ENCODE measurements around the gene PSD2.

Gene PSD2

DNA sequence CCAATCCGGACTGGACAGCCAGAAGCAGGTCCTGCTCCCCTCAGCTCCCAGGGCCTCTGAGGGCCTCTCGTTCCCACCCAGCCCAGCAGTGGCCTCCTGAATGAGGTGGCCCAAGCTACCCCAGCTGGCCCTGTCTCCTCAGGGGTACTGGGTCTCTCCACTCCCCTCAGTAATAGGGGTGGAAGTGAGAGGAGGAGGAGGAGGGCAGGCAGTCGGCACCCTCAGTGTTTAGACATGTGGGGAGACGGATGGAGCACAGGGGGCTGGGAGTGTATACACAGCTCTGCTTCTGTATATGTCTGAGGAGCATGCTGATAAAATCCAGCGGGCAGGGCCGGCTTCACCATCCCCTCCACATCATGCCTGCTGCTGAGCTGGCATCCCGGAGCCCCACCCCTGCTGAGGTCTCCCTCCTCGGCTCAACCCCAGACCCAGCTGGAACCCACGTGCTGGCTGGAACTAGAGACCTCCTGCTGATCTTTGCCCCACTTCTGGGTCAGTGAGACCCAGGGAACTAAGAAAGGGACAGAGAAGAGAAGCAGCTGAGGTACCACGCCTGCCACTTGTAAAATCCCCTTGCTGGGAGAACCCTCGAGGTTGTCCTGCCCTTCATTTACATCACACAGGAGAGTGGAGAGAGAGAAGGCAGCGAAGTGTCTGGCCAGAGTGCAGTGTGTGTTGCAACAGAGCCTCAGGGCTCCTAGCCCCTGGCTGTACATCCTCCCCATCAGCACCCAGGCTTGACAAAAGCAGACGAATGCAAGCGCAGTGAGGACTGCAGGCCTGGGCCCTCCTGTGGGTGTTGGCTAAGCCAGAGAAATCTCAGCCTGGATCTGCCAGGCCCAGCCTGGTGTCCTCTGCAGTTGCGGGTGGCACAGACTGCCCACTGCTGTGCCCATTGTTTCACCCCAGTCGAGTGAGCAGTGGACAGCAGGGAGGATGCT, 77.5 kb downstream of the PSD2 start:
- no peak for DNase-seq (ENCODE audit: low read depth in 3 of 3)

DNA sequence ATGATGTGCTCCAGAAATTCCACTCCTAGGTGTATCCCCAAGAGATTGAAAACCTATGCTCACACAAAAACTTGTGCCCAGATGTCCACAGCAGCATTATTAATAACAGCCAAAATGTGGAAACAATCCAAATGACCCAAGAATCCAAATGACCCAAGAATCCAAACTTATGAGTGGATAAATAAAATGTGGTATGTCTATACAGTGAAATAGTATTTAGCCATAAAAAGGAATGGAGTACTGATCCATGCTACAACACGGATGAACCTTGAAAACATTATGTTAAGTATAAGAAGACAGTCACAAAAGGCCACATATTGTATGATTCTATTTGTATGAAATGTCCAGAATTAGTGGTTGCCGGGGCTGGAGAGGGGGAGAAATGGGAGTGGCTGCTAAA, 80.3 kb downstream of the PSD2 start:
- DNase-seq (ENCODE audit: low read depth in 3 of 3): no peak

DNA sequence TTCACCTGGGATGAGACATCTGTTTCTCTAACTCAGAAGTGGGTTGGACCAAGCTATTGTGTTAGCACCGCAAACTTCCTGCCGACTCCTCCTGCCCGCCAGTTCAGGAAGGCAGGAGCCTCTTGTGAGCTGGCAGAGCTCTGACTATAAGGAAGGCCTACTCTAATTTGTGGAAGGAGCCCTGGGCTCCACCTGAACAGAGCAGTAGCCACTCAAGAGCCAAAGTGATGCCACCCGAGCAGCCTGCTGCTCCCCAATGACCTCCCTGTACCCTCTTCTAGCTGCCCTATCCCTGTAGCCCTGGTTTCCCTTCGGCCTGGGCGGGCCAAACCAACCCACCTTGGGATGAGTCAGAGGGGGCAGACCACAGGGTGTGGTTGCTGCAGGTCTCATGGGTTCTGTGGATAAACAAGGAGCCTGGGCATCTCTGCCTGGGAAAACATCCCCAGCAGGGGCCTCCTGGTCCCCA, 81.6 kb downstream of the PSD2 start:
- DNase-seq (ENCODE audit: low read depth in 3 of 3): no peak

DNA sequence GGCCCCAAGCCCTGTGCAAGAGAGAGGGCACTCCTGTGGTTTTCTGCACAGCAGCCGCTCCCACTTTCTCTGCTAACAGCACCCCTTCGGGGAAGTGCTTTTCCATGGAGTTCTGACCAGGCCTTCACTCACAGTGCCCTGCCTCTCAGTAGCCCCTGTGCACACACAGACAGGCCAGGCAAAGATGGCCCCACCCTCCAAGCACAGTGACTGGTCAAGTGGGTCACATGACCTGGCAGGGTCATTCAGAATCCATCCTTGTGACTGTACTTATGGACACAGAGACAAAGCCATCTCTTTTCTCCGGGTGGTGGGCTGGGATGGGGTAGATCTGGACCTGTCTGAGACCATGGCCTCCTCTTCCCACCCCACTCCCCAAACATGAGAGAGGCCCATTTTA, 82.5 kb downstream of the PSD2 start:
- DNase-seq (ENCODE audit: low read depth in 3 of 3): no peak

DNA sequence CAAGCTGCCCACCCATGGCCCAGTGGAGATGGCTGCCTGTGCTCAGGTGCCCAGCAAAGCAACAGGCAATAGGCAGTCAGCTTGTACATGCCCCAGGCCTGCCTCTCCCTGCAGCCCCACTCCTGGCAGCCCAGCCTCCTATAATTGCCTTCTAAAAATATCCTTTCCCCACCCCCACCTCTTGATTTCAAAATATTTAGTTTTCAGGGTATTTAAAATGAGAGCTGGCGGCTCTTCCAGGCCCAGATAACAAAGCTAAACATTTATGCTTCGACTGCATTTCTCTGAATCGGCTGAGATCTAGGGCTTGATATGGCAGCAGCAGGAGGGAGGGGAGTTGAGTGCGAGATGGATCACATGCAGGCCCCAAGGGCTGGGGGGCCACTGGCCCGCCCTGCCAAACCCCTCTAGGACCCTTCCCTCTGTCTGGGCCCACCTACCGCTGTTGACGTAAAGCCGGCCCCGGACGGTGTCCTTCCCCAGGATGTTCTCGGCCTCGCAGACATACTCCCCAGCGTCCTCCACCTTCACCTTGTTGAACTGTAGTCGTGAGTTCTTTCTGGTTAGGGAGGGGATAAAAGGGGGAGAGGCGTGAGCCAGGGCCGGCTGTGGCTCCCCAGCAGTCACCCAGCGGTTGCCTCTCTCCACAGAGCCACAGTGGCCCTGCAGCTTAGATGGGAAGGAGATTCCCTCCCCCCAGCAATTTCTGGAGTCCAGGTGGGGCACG, 85.0 kb downstream of the PSD2 start:
- DNase-seq (ENCODE audit: low read depth in 3 of 3): no peak

DNA sequence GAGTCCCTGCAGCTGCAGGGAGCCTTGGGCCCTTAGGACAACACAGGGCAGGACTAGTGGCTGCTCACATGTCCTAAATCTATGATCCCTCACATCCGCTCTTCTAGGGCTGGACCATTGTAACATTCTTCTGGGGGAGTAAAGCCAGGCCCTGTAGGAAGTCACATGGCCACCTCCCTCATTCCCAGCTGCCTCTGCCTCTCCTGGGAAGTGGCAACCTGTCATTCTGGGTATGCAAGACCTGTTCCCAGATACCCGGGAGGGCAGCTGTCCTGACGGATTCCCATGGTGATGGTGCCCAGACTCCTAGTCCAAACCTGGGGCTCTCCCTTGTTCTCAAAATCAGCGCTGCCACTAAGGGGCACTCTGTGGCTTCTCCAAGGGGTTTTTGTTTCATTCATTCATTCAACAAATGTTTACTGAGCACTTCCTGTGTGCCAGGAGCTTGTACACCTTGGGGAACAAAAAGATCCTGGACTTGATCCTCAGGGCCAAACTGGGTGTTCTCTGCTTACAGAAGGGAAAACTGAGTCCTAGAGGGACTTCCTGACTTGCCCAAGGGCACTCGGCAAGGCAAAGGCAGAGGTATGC, 85.6 kb downstream of the PSD2 start:
- no peak for DNase-seq (ENCODE audit: low read depth in 3 of 3)

DNA sequence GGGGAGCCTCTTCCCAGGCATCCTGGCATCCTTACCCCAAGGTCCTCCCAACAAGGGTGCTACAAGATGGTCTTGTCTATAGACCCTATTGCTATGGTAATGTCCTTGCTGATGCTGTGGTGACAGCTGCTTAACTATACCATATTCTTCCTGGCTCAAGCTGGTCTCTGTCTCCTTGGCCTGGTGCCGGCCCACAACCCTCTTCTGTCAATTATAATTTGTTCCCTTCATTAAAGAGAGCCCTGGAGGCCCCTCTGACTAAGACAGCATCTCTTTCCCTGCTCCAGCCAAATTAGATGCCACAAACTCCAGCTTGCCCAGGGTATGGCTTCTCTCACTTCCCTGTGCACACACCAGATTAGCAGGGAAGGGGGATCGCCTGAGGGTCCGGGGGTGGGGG, 86.7 kb downstream of the PSD2 start:
- DNase-seq (ENCODE audit: low read depth in 3 of 3): no peak

DNA sequence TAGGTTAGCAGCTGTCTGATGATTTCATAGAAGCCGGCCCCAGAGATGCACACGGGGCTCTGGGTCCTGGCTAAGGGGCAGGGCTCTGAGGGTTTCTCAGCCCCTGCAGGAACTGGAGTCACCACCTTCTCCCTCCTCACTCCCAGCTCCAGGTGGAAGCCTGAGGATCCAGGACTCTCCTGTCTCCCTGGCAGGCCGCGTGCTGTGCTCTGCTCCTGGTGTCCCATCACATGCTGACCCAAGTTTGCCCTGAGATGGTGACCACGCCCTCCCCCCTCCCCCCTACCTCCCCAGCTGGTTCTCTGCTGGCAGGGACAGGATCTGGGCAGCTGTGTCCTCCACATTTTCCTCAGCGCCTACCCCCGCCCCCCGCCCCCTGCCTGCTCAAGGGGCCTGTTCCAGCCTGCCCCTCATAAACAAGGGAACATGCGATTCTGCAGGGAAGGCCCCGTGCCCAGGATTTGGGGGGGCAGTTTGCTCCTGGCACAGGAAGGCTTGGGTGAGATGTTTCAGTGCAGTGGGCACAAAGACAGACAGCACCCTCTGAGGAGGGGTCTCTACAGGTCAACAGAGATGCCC, 87.4 kb downstream of the PSD2 start:
- no peak for DNase-seq (ENCODE audit: low read depth in 3 of 3)

DNA sequence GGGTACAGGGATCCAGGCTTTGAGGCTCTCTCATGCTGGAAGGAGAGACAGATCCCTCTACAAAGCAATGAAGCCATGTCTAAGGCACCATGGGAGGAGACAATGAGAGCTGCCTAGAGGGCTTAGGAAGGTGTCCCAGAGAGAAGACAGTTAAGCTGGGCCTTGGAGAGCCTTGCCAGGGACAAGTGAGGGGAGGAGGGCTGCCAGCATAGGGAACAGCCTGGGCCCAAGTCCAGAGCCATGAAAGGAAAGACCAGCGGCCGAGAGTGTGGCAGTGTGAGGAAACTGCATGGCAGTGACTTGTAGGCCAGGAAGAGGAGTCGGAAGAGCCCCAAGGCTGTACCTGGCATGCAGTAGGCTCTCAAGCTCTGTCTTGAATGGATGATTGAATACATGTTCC, 88.5 kb downstream of the PSD2 start:
- DNase-seq (ENCODE audit: low read depth in 3 of 3): no peak

DNA sequence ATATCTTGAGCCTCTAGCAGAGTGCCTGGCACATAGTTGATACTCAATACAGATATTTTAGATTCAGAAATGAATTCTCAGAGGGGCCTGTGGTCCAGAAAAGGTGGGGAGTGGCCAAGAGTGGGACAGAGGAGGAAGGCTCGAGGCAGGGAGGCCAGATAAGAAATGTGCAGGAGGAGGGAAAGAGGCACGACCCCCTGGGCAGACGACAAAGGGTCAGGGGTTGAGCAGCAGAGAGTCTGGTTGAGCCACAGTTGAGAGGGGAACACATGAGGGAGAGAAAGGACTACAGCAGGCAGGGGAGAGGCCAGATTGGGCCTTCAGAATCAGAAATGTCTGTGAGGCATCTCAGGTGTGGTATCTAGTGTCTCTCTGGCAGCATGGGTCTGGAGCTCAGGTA, 89.1 kb downstream of the PSD2 start:
- DNase-seq (ENCODE audit: low read depth in 3 of 3): no peak

DNA sequence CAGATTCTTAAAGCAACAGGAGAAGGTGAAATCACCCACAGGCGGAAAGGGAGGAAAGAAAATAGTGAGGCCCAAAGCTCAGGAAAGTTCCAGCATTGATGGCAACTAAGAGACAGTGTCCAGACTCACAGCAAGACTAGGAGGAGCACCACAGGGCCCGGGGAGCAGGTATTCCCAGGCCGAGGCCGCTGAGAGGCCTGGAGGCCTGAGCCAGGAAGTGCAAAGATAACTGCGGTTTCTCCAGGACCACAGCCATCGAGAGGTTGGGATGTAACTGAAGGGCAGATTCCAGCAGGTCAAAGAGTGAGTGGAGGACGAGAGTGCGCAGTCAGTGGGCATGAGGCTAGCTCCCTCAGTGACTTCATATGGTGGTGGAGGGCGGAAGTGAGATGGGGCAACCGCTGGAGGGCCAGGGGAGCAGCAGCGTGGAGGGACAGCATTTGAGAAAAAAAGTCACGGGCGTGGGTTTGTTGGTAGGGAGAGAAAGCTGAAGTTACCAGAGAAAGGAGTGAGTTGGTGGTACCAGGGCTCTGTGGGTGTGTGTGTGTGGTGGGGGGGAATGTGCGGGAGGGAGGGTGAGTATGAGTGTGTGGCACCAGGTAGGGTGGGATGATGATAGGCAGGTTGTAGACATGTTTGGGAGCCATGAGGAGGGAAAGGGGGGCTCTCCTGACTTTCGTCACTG, 89.7 kb downstream of the PSD2 start:
- no peak for DNase-seq (ENCODE audit: low read depth in 3 of 3)

DNA sequence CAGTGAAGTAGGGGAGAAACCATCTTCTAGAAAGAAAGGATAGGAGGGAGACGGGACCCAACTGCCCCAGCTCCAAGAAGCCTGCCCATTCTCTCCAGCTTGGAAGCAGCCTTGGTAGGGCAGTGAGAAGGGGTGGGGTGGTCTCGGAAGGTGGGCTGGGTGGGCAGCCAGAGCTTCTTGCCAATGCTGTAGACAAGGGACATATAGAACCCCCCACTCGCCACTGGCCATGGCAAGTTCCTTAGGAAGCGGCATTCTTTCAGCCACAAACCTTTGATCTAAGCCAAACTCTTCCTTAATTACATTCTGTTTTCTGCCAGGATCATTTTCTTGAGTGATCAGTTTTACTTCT, 90.2 kb downstream of the PSD2 start:
- no peak for DNase-seq (ENCODE audit: low read depth in 3 of 3)

DNA sequence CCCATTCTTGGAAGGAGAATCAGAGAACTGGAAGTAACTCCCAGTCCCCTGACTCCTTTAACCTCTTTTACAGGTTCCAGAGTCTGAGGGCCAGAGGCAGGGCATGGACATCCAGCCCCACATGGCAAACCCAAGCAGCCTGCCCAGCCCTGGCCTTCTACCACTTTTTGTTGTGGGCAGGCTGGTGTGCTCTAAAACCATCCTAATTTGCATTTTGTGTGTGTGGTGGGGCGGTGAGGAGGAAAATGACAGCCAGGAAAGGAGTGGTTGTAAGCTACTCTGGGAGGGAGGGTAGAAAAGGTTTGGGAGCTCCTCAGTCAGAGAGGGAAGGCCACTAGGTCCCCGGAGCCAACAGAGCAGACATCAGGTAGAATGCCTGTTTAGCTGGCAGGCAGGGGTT, 90.6 kb downstream of the PSD2 start:
- DNase-seq (ENCODE audit: low read depth in 3 of 3): no peak

DNA sequence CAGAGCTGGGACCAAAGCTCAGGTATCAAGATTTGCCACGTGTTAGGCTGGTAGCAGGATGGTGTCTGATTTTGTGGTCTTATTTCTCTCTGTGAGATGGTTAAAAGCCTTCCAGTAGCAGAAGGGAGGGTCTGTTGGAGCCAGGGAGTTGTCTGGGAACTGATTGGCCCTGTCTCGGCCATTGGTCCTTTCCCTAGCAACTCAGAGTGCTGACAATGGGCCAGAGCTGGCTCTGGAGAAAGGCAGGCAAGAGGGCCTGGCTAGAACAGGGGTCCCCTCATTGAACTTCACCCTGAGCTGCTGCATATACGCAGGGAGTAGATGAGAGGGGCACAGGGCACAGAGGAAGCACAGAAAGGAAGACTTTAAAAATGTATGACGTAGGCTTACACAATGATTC, 92.8 kb downstream of the PSD2 start:
- no peak for DNase-seq (ENCODE audit: low read depth in 3 of 3)

DNA sequence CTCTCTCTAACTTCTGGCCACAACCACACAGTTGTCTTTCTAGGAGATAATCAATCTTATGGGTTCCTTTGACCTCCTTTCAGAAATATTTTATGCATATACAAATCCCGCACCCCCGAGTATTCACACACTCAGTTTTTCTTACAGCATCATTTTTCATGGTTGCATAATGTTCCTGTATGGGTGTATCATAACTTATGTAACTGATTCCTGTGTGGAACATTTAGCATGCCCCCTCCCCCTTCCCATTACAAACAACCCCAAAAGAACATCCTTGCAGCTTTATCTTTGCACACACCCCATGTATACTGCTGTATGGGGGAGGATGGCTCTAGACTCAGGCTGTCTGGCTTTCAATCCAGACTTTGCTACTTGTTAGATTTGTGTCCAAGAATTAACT, 93.8 kb downstream of the PSD2 start:
- DNase-seq (ENCODE audit: low read depth in 3 of 3): no peak

DNA sequence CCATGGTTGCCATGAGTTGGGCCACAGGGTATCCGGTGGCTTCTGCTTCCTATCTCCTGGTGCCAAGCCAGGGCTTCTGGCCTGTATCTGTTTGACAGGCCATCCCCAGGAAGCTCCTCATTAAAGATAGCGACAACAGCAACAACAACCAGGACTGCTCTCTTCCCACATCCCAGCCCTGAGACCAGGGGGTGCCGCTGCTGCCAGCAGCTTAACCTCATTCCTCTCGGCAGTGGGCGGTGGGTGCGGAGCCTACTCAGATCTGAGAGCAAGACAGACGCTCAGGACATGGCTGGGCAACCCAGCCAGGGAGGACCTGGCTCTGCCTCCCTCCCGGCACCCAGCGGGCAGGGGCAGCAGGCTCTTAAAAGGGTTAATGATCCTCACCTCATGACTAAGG, 98.3 kb downstream of the PSD2 start:
- no peak for DNase-seq (ENCODE audit: low read depth in 3 of 3)

Data from stimulated activated CD4-positive, alpha-beta T cell treated with anti-CD3 and anti-CD28 coated beads, TNF-alpha, amount 100 ng/mL, for 24 hours (primary cell).